B cell (primary cell): ENCODE measurements around the gene SAPCD2. TPM values are rescaled to one million over a fixed set of nuclear protein-coding genes. Genes with fewer than 3 reads are reported as not detected.

Experiments
- ATAC-seq: fragments of 200-7000 bp; cut with Tn5 transposase; one replicate; pipeline ENCODE4 v1.10.0; 2021; ENCODE audit warnings: low read depth, mild to moderate bottlenecking, moderate number of reproducible peaks, moderate library complexity
- CTCF ChIA-PET: fragments of 350-600 bp; sonication (Branson Sonifier 250); formaldehyde crosslinking; loops from one replicate; lab custom pipeline; 2021; ENCODE audit warnings: antibody characterized with exemption, inconsistent platforms; lab: Charles Lee
- POLR2A ChIA-PET: fragments of 350-600 bp; sonication (Branson Sonifier 250); formaldehyde crosslinking; loops from one replicate; lab custom pipeline; 2021; ENCODE audit warnings: antibody characterized with exemption; lab: Charles Lee
- DNase-seq: peaks from one replicate; pipeline ENCODE4 v3.0.0; 2013
- H2AFZ ChIP-seq: 2 replicates; pipeline ENCODE4 v1.6.1; 2012; ENCODE audit warnings: mild to moderate bottlenecking, low read depth, low read length; ENCODE audit not compliant: insufficient read depth, poor library complexity, severe bottlenecking
- H3K27ac ChIP-seq, 2 donors: 1 replicate in 1 of 2; 2 replicates in 1 of 2; pipeline ENCODE4 v1.5.1; 2012 to 2013; ENCODE audit warnings: low read length in 2 of 2, mild to moderate bottlenecking in 2 of 2, moderate library complexity in 1 of 2
- H3K27me3 ChIP-seq, 4 experiments: fragments of 200-600 bp in 1 of 4; sonication (generic) in 1 of 4; replicated peaks in 1 of 4; 1 replicate in 2 of 4; 2 replicates in 2 of 4; pipeline versions ENCODE4 v1.6.1 to v1.7.0; 2013 to 2016; ENCODE audit warnings: low read length in 3 of 4, mild to moderate bottlenecking in 2 of 4, mixed read lengths in 1 of 4, moderate library complexity in 1 of 4; ENCODE audit not compliant: insufficient read depth in 4 of 4, control insufficient read depth in 3 of 4; ENCODE audit errors: control extremely low read depth in 1 of 4
- H3K36me3 ChIP-seq, 2 experiments: replicated peaks in 1 of 2; 1 replicate in 1 of 2; 2 replicates in 1 of 2; pipeline versions ENCODE4 v1.6.1 to v1.7.1; 2013; ENCODE audit warnings: low read length in 1 of 2; ENCODE audit not compliant: insufficient read depth in 2 of 2, control insufficient read depth in 1 of 2; ENCODE audit errors: control extremely low read depth in 1 of 2, extremely low read depth in 1 of 2
- H3K4me1 ChIP-seq, 2 donors: fragments of 200-600 bp in 1 of 2; sonication (generic) in 1 of 2; 1 replicate in 1 of 2; 2 replicates in 1 of 2; pipeline versions ENCODE4 v1.5.1 to v1.6.1; 2013 to 2017; ENCODE audit warnings: low read length in 2 of 2; ENCODE audit not compliant: control insufficient read depth in 2 of 2, insufficient read depth in 2 of 2
- H3K4me2 ChIP-seq: replicated peaks from 2 replicates; pipeline ENCODE3; 2012; ENCODE audit warnings: mild to moderate bottlenecking, low read depth, low read length; ENCODE audit not compliant: poor library complexity, severe bottlenecking
- H3K4me3 ChIP-seq, 5 experiments: fragments of 200-600 bp in 1 of 5; sonication (generic) in 1 of 5; 1 replicate in 3 of 5; 2 replicates in 2 of 5; pipeline versions ENCODE4 v1.5.1 to v1.7.0; 2011 to 2016; ENCODE audit warnings: low read length in 4 of 5, mild to moderate bottlenecking in 4 of 5, low read depth in 2 of 5, control low read depth in 1 of 5, moderate library complexity in 1 of 5; ENCODE audit not compliant: insufficient read depth in 1 of 5; ENCODE audit errors: control extremely low read depth in 1 of 5, extremely low read depth in 1 of 5
- H3K79me2 ChIP-seq: fragments of 200-600 bp; sonication (generic); one replicate; pipeline ENCODE4 v1.6.0; 2016; ENCODE audit warnings: low read length; ENCODE audit not compliant: control insufficient read depth, insufficient read depth
- H3K9ac ChIP-seq: fragments of 200-600 bp; sonication (generic); 2 replicates; pipeline ENCODE4 v1.6.1; 2017; ENCODE audit warnings: mild to moderate bottlenecking, low read length, moderate library complexity
- H3K9me3 ChIP-seq, 3 donors: one replicate each; pipeline versions ENCODE4 v1.6.1 to v1.7.1; 2013; ENCODE audit warnings: low read length in 2 of 3; ENCODE audit not compliant: control insufficient read depth in 2 of 3, insufficient read depth in 1 of 3; ENCODE audit errors: control extremely low read depth in 1 of 3
- H4K20me1 ChIP-seq: 2 replicates; pipeline ENCODE4 v1.6.0; 2012; ENCODE audit warnings: mild to moderate bottlenecking, low read length; ENCODE audit not compliant: insufficient read depth, control insufficient read depth, poor library complexity, severe bottlenecking
- H3K27ac Mint-ChIP-seq: one replicate; pipeline ENCODE4 v1.8.0; 2021; ENCODE audit warnings: mixed read lengths
- H3K27me3 Mint-ChIP-seq: one replicate; pipeline ENCODE4 v1.8.0; 2021; ENCODE audit warnings: mixed read lengths
- H3K4me1 Mint-ChIP-seq: one replicate; pipeline ENCODE4 v1.8.0; 2021; ENCODE audit warnings: mixed read lengths
- H3K4me3 Mint-ChIP-seq: one replicate; pipeline ENCODE4 v1.8.0; 2021; ENCODE audit warnings: mixed read lengths
- H3K9me3 Mint-ChIP-seq: one replicate; pipeline ENCODE4 v1.8.0; 2022; ENCODE audit warnings: mixed read lengths; ENCODE audit not compliant: insufficient read depth
- EZH2 ChIP-seq: IDR thresholded peaks from 2 replicates; pipeline ENCODE4 v1.6.1; 2012; ENCODE audit warnings: borderline replicate concordance, low read depth, mild to moderate bottlenecking, moderate library complexity, low read length; ENCODE audit not compliant: insufficient read depth, poor library complexity, severe bottlenecking
- WGBS: methylation state at CpG from one replicate; pipeline ENCODE4 v1.1.5; 2013; ENCODE audit warnings: missing lambda C conversion rate; ENCODE audit not compliant: insufficient coverage; 5-methylcytosine and 5-hydroxymethylcytosine counted together
- intact Hi-C: fragments of 100-400 bp; cut with micrococcal nuclease; formaldehyde crosslinking; loops from one replicate; pipeline ENCODE4 v1.10.0; 2022
- polyA plus RNA-seq: library from polyadenylated mRNA; depleted of rRNA; stranded (reverse); fragments of >200 nt; gene quantifications from 2 replicates; pipeline ENCODE4 v1.2.3, GENCODE V29; 2012
- total RNA-seq, 2 donors: library from RNA; stranded (reverse); fragments of 120-200 nt in 1 of 2; gene quantifications; 1 replicate in 1 of 2; 2 replicates in 1 of 2; pipeline versions ENCODE4 v1.2.3 to v1.2.4, GENCODE V29; 2013 to 2022
- TF ChIP-seq, protein P1 (sequence below): fragments of 200-600 bp; IDR thresholded peaks from one replicate; pipeline ENCODE4 v1.8.0; 2022; ENCODE audit warnings: antibody characterized with exemption, mild to moderate bottlenecking

The SAPCD2 gene
- total and polyA plus RNA-seq, 2 donors (not counting 1 experiment from before 2014, with no cell fraction given): 0.39 to 0.69 TPM

DNA sequence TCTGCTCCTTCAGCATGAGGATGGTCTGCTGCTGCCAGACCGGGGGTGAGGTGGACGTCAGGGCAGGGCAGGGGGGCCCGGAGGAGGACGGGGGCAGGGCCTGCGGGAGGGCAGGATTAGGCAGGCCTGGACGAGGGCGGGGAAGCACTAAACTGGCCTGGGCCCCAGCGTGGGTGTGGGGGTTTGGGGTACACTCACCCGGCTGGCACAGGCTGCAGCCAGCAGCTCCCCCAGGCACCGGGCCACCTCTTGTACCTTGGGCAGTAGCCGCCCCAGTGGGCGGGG lies 5.5 kb downstream of the SAPCD2 start:
- TF ChIP-seq, protein P1, sequence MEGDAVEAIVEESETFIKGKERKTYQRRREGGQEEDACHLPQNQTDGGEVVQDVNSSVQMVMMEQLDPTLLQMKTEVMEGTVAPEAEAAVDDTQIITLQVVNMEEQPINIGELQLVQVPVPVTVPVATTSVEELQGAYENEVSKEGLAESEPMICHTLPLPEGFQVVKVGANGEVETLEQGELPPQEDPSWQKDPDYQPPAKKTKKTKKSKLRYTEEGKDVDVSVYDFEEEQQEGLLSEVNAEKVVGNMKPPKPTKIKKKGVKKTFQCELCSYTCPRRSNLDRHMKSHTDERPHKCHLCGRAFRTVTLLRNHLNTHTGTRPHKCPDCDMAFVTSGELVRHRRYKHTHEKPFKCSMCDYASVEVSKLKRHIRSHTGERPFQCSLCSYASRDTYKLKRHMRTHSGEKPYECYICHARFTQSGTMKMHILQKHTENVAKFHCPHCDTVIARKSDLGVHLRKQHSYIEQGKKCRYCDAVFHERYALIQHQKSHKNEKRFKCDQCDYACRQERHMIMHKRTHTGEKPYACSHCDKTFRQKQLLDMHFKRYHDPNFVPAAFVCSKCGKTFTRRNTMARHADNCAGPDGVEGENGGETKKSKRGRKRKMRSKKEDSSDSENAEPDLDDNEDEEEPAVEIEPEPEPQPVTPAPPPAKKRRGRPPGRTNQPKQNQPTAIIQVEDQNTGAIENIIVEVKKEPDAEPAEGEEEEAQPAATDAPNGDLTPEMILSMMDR: no peak
- TF ChIP-seq EZH2: no peak
- Histone ChIP-seq H2AFZ (no peak overlapping the region), H3K27me3 (peaks cover 0 to 15% (median 1%) of the 10 kb centered on the region in 4 experiments), H3K27ac (no peak overlapping the region), H3K9ac (no peak overlapping the region), H3K4me1 (peaks cover 10 to 24% of the 10 kb centered on the region in 2 donors), H4K20me1 (peaks cover 8% of the 10 kb centered on the region), H3K4me3 (no peak overlapping the region), H3K36me3 (no peaks in the 10 kb centered on the region), H3K4me2 (no peak overlapping the region), H3K79me2 (no peaks in the 10 kb centered on the region), H3K9me3 (peaks cover 0 to 7% (median 0%) of the 10 kb centered on the region in 3 donors)
- H3K9me3 Mint-ChIP-seq: no peaks in the 10 kb centered on the region
- peaks cover 6% of the 10 kb centered on the region for H3K27me3 Mint-ChIP-seq
- WGBS: 97% methylated on average over 12 of the region's 12 CpGs
- ChIA-PET CTCF (interaction anchor here (1.0 to 6.2 kb wide), 11 partner anchors 18 to 287 kb away, joined by 3 to 61 read pairs (median 7); partner anchors contain the start of genes NPDC1, RNF224 and TUBB4B), POLR2A (no interaction called here)
- DNase-seq (no peak), ATAC-seq (no peak)
- intact Hi-C loops: no loop called here
- H3K4me1 Mint-ChIP-seq: peaks cover 8% of the 10 kb centered on the region
- H3K27ac Mint-ChIP-seq: no peak overlapping the region
- H3K4me3 Mint-ChIP-seq: no peak overlapping the region

DNA sequence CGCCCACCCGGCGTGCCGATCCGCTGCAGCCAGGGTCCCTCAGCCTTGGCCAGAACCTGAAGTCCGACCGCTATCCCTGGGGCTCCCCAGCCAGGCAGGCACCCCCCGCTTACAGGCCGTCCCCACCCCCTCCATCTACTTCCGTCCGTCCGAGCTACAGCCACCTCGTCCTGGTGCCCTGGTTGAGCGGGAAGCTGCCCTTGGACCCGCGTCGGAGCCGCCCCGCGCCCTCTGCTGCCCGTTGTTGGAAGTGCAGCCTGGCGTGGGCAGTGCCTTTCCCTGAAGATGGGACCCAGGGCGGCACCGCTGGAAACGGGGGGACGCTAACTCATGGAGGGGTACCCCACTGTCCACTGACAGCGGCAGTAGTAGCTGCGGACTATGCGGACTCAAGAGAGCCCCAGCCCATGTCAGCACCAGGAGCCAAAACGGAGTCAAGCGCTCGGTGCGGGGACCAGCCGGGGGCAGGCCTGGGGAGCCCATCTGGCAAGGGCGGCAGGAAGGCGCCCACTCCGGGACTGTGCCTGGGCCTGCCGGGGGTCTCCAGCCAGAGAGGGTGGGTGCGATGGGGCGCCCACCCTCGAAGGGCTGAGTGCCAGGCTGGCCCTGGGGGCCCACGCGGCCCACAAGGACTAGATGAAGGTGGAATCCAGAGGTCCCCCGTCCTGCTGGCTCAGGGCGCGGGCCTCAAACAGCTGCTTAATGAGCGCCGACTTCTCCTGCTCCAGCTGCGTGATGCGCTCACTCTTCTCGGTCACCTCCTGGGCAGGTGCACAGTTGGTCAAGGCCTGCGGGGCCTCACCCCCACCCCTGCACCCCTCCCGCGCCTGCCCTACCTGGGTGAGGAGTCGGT lies 6.1 kb downstream of the SAPCD2 start:
- H3K36me3 ChIP-seq: no peaks in the 10 kb centered on the region
- peaks cover 0 to 11% (median under 1%) of the 10 kb centered on the region in 4 experiments for H3K27me3 ChIP-seq
- CTCF ChIA-PET: interaction anchor here (0.7 to 6.2 kb wide), 20 partner anchors 12 to 303 kb away, joined by 3 to 61 read pairs (median 3); partner anchors contain the start of genes NPDC1, RNF224, TUBB4B and UAP1L1
- H3K4me1 Mint-ChIP-seq: peaks cover 8% of the 10 kb centered on the region
- H3K79me2 ChIP-seq: no peaks in the 10 kb centered on the region
- peaks cover 6% of the 10 kb centered on the region for H3K27me3 Mint-ChIP-seq
- H4K20me1 ChIP-seq: peaks cover 8% of the 10 kb centered on the region
- no peaks in the 10 kb centered on the region for H3K9me3 Mint-ChIP-seq
- peak overlapping the region; percentile 46 for H3K27ac Mint-ChIP-seq
- no peak for TF ChIP-seq EZH2
- TF ChIP-seq, protein P1: peak; percentile 86
- intact Hi-C loops: no loop called here
- H3K9ac ChIP-seq: no peak overlapping the region
- peaks cover 0 to 3% (median 0%) of the 10 kb centered on the region in 3 donors for H3K9me3 ChIP-seq
- no peak overlapping the region for H3K4me3 Mint-ChIP-seq
- POLR2A ChIA-PET: no interaction called here
- H3K4me3 ChIP-seq: no peak overlapping the region
- no peak overlapping the region for H3K27ac ChIP-seq
- WGBS: 59% methylated on average over 54 of the region's 55 CpGs
- no peak overlapping the region for H2AFZ ChIP-seq
- ATAC-seq: peak; percentile 32
- peaks cover 5 to 19% of the 10 kb centered on the region in 2 donors for H3K4me1 ChIP-seq
- DNase-seq: peak; percentile 70
- no peak overlapping the region for H3K4me2 ChIP-seq
